NCI-H1417 treated with DMSO at 0.1 percent for 48 hours (cell line): ENCODE results near the gene GALNT2.
A peak's percentile ranks its signal among the peaks of the same experiment; 100 is the strongest.

Source experiments
- DNase-seq: peaks from one replicate; lab custom pipeline; 2025; lab: John Stamatoyannopoulos, UW

The GALNT2 gene

GRCh38 chr1:230166366-230167132 lies 99.5 kb downstream of the GALNT2 start:
- no peak for DNase-seq

DNA sequence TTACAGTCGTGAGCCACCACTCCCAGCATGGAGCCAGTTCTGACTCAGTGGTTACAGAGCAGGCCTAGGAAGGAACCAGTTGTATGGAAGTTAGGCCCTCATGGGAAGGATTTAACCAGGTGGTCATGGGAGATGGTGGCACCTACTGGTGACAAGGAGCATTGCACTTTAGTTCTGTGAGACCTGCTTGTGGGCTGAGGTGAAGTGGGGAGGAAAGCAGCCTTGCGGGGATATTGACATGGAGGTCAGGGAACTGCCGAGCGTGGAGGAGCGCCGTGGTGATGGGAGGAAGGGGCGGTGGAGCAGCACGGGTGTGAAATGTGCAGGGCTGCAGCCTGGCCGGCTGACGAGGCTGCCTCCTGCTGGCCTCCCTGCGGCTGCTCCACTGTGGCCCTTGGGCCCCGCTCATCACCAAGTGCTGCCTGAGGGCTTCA lies 100.4 kb downstream of the GALNT2 start:
- DNase-seq: no peak

GRCh38 chr1:230169454-230170152 lies 102.6 kb downstream of the GALNT2 start:
- DNase-seq: no peak

GRCh38 chr1:230170153-230170547 lies 103.1 kb downstream of the GALNT2 start:
- no peak for DNase-seq

GRCh38 chr1:230170622-230171021 lies 103.6 kb downstream of the GALNT2 start:
- no peak for DNase-seq

GRCh38 chr1:230171356-230172015 lies 104.4 kb downstream of the GALNT2 start:
- no peak for DNase-seq

GRCh38 chr1:230172016-230172537 lies 105.0 kb downstream of the GALNT2 start:
- DNase-seq: no peak

GRCh38 chr1:230173187-230173975 lies 106.3 kb downstream of the GALNT2 start:
- no peak for DNase-seq

- no peak for DNase-seq
Measured at GRCh38 chr1:230174041-230174440, 107.0 kb downstream of the GALNT2 start.

DNA sequence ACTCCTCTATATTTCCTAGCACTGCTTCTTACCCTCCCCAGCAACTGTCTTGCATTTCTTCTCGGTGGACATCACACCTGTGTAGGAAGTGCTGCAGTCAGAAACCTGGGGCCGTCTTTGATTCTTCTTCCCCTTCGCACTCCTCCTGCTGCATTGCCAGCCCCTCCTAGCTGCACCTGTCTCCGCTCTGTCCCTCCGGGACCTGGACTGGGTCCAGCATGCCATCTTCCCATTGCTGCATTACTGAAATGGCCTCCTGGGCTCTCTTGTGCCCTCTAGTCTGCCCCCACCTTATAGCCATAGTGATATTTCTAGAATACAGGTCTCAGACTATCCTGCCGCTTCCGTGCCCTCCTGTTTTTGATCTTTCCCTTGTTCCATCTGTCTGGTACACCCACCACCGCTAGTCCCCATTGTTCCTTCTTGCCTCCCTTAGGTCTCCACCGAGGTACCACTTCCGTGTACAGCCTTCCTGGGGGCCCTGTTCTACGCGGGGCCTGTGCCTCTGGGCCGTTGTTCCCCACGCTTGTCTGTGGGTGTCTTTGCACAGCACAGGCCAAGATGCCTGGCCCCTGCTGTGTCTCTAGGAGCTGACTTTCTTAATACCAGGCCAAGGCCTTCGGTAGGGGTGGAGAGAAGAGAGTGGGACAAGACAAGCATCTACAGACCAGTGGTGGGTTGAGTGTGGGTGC lies 107.6 kb downstream of the GALNT2 start:
- no peak for DNase-seq

DNA sequence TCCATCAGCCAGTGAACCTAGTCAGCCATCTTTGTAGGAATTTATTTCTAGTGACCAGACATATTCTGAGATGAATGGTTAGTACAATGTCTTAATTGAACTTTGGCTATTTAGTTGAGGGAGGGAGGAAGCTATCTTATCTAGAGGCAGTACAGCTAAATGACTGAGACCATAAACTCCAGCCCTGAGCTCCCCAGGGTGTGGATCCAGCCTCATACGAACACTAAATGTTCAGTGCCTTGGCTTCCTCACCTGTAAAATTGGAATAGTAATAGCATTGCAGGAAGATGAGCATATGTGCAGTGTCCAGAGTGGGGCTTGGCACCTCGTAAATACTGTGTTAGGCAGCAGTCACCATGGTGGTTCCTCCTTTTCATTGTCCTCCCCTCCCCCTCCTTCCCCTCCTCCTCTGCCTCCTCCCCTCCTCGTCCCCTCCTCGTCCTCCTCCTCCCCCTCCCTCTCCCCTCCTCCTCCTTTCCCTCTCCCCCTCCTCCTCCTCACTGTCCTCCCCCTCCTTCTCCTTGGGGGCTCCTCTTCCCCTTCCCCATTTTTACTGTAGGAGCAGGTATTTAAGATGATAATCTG lies 108.2 kb downstream of the GALNT2 start:
- no peak for DNase-seq

DNA sequence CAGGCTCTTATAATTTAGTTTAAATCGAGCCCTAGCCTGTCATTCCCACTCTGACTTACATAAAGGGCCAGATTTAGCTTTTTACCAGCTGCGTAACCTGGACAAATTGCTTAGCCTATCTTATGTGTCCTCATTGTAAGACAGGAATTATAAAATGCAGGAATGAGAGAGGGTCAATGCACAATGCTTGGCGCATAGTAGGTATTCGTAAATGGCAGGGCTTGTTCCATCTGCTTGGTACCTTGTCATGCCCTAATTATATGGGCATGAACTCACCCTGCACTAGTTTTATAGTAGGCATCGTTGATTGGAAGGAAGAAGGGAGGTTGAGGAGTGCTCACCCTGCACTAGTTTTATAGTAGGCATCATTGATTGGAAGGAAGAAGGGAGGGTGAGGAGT lies 108.8 kb downstream of the GALNT2 start:
- no peak for DNase-seq

- no peak for DNase-seq
Measured at GRCh38 chr1:230176326-230176725, 109.3 kb downstream of the GALNT2 start.

DNA sequence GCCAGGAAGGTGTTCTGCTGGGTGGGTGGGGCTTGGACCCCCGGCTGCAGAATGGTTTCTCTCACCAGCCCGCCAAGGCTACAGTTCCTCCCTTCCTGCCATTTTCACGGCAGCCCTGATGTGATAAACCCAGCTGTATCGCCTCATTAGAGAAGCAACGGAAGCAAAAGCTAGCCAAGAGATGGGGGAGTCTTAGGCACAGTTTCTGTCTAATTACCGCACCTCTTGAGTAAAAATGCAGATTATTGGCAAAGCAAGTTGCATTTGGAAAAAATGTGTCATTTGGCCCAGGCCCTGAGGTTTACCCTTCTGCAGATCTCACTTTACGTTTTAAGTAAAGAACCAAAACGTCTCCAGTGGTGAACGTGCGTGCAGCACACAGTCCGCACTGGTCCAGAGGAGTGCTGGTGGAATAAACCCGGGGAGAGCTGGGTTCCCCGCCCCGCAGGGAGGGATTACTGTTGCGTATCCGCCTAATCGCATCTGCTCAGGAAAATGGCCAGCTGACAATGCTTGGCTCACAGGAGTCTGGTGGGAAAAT lies 109.9 kb downstream of the GALNT2 start:
- no peak for DNase-seq

DNA sequence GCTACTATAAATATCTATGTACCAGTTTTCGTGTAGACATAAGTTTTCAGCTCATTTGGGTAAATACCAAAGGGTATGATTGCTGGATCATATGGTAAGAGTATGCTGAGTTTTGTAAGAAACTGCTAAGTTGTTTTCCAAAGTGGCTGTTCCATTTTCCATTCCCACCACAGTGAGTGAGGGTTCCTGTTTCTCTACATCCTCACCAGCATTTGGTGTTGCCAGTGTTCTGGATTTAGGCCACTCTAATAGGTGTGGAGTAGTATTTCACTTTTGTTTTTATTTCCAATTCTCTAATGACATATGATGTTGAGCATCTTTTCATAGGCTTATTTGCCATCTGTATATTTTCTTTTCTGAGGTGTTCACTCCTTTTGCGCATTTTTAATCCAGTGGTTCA lies 112.2 kb downstream of the GALNT2 start:
- no peak for DNase-seq

DNA sequence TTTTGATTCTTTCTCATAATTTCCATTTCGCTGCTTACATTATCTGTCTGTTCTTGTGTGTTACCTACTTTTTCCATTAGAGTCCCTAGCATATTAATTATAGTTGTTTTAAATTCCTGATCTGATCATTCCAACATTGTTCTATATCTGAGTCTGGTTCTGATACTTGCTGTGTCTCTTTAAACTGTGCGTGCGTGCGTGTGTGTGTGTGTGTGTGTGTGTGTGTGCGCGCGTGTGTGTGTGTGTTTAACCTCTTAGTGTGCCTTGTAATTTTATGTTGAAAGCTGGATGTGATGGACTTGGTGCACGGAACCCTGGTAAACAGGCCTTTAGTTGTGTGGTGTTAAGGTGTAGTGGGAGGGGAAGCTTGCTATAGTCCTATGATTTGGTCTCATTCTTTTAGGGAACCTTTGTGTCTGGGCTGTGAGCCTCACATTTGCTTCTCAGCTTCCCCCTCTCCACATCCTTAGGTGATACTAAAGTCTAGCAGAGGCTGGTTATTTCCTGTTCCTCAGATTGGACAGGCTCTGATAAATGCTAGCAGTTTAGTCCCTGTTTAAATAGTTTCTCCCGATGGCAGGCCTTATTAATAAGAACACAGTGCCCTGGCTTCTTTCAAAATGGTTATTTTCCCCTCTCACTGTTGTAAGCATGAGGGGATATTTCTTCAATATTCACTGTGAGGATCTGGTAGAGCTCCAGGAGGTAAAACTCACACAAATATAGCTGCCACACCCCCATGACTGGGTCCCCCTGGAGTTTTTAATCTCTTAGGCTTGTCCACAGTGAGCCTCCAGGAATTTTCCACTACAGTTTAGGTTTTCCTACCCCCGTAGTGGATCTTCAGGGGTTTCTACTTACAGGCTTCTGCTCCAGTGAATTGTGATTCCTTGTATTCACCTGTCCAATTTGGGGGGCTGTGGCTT lies 118.3 kb downstream of the GALNT2 start:
- no peak for DNase-seq

GRCh38 chr1:230186003-230186863 lies 119.2 kb downstream of the GALNT2 start:
- DNase-seq: peak; percentile 86

DNA sequence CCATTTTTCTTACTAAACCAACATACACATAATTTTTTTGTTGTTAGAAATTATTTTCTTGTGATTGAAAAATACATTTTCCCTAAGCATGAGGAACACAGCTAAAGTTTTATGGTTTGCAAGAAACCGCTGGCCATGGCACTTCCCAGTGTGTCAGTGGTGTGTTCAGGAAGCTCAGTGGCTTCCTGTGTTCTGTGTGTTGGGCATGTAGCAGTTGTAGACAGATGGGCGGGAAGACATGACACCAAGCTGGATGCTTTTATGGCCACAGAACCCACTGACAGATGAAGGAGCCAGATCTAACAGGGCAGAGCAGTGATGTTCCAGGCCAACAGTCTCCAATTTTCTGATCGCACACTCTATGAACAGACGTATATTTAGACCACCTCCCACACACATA lies 119.8 kb downstream of the GALNT2 start:
- DNase-seq: no peak

- no peak for DNase-seq
Measured at GRCh38 chr1:230187290-230187689, 120.3 kb downstream of the GALNT2 start.
